ENCODE data around the gene MEA1.

DNA sequence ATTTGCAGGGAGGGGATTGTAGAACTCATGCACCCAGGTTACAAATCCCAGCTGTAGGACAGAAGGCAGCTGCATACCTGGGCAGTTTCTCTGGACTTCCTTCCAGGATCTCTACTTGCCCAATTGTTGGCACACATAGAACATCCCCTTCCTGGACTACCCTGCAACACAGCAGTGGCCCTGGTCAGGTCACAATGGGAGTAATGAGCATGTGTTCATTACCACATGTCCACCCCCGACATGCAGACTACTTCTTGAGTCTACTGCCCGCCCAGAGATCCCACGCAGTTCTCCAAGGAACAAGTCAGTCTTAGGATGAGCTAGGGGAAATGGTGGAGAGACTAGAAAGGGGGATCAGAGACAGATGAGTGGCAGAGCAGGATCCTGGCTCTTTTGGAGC, 39.8 kb downstream of the MEA1 start:
- TF ChIP-seq, protein P1, sequence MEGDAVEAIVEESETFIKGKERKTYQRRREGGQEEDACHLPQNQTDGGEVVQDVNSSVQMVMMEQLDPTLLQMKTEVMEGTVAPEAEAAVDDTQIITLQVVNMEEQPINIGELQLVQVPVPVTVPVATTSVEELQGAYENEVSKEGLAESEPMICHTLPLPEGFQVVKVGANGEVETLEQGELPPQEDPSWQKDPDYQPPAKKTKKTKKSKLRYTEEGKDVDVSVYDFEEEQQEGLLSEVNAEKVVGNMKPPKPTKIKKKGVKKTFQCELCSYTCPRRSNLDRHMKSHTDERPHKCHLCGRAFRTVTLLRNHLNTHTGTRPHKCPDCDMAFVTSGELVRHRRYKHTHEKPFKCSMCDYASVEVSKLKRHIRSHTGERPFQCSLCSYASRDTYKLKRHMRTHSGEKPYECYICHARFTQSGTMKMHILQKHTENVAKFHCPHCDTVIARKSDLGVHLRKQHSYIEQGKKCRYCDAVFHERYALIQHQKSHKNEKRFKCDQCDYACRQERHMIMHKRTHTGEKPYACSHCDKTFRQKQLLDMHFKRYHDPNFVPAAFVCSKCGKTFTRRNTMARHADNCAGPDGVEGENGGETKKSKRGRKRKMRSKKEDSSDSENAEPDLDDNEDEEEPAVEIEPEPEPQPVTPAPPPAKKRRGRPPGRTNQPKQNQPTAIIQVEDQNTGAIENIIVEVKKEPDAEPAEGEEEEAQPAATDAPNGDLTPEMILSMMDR (IDR thresholded peaks at IDR 0.05; ENCODE audit: low read depth, low read length, missing input control) = no peak
- TF ChIP-seq MAX (IDR thresholded peaks at IDR 0.05) (no peak), TAF1 (conservative IDR thresholded peaks at IDR 0.05) (no peak), REST (IDR thresholded peaks at IDR 0.05) (no peak), HNF4A (conservative IDR thresholded peaks at IDR 0.05) (no peak), RAD21 (IDR thresholded peaks at IDR 0.05) (no peak), JUND (IDR thresholded peaks at IDR 0.05) (no peak), NR2F2 (IDR thresholded peaks at IDR 0.05) (no peak), SP1 (IDR thresholded peaks at IDR 0.05) (no peak), RXRA (IDR thresholded peaks at IDR 0.05) (no peak), GABPA (IDR thresholded peaks at IDR 0.05 in 1 of 2, conservative IDR thresholded peaks at IDR 0.05 in 1 of 2) (no peak)
- TF ChIP-seq, protein P2, sequence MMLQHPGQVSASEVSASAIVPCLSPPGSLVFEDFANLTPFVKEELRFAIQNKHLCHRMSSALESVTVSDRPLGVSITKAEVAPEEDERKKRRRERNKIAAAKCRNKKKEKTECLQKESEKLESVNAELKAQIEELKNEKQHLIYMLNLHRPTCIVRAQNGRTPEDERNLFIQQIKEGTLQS (IDR thresholded peaks at IDR 0.05) = no peak
